Heart right ventricle (tissue), 16 donors: Measurements from ENCODE around the gene LTBR. TPM values are rescaled to one million over a fixed set of nuclear protein-coding genes. Genes with fewer than 3 reads are reported as not detected.
"Not testable (repeated sequence)": the region's sequence is repeated elsewhere in the genome, so short reads cannot be mapped to it uniquely, and the experiment has no call there.

Experiments used
- ATAC-seq, 8 donors: fragments of 200-7000 bp; cut with Tn5 transposase; one replicate each; pipeline ENCODE4 v1.9.1; 2020; ENCODE audit warnings: mild to moderate bottlenecking in 8 of 8, moderate library complexity in 8 of 8, moderate number of reproducible peaks in 1 of 8
- DNase-seq, 2 donors: peaks; one replicate each; pipeline ENCODE4 v3.0.0-alpha.2; 2020
- H3K27ac ChIP-seq, 10 donors: fragments of 200-600 bp; sonication (generic) in 2 of 10; one replicate each; pipeline versions ENCODE4 v1.5.0 to v1.8.0; 2020 to 2022; ENCODE audit warnings: mild to moderate bottlenecking in 3 of 10
- H3K27me3 ChIP-seq, 7 donors: fragments of 200-600 bp; one replicate each; pipeline ENCODE4 v1.8.0; 2021 to 2022; ENCODE audit warnings: mild to moderate bottlenecking in 2 of 7
- H3K36me3 ChIP-seq, 9 donors: fragments of 200-600 bp; sonication (generic) in 1 of 9; one replicate each; pipeline versions ENCODE4 v1.5.0 to v1.8.0; 2020 to 2022; ENCODE audit warnings: mild to moderate bottlenecking in 2 of 9
- H3K4me1 ChIP-seq, 9 donors: fragments of 200-600 bp; sonication (generic) in 1 of 9; one replicate each; pipeline versions ENCODE4 v1.5.0 to v1.8.0; 2020 to 2022; ENCODE audit warnings: mild to moderate bottlenecking in 4 of 9
- H3K4me3 ChIP-seq, 10 donors: fragments of 200-600 bp; sonication (generic) in 2 of 10; one replicate each; pipeline versions ENCODE4 v1.5.0 to v1.8.0; 2020 to 2022; ENCODE audit warnings: mild to moderate bottlenecking in 7 of 10, moderate library complexity in 2 of 10
- H3K9me3 ChIP-seq, 11 donors: fragments of 200-600 bp in 10 of 11; sonication (generic) in 2 of 11; one replicate each; pipeline versions ENCODE4 v1.5.0 to v1.8.0; 2013 to 2022; ENCODE audit warnings: mild to moderate bottlenecking in 2 of 11, control low read depth in 1 of 11, moderate library complexity in 1 of 11
- CTCF ChIP-seq, 9 donors: fragments of 200-600 bp; sonication (generic) in 2 of 9; IDR thresholded peaks; one replicate each; pipeline versions ENCODE4 v1.5.0 to v1.8.0; 2021 to 2022; ENCODE audit warnings: antibody characterized with exemption in 9 of 9, mild to moderate bottlenecking in 5 of 9, moderate library complexity in 1 of 9
- WGBS, 2 donors: extraction: QIAGEN DNeasy Blood & Tissue Kit; methylation state at CpG; one replicate each; pipeline ENCODE4 v1.1.7; 2013; ENCODE audit warnings: inconsistent platforms in 1 of 2; 5-methylcytosine and 5-hydroxymethylcytosine counted together
- intact Hi-C, 10 donors: fragments of 100-400 bp; cut with DNase I; formaldehyde crosslinking; loops; one replicate each; pipeline versions ENCODE4 v1.11.1 to v1.14.2; 2022
- polyA plus RNA-seq, 2 donors: library from polyadenylated mRNA; stranded (reverse); fragments of 200-250 nt; gene quantifications; one replicate each; pipeline ENCODE4 v1.2.3, GENCODE V29; 2013
- total RNA-seq, 10 donors: library from RNA; stranded (reverse); fragmentation: NEBNext Ultra II Directional in 3 of 10; extraction: Animal tissue kit (Norgen Biotek cat#: 25700) in 3 of 10; gene quantifications; one replicate each; pipeline versions ENCODE4 v1.2.1 to v1.2.4, GENCODE V29; 2021 to 2023
- donor health status: Arrhythmogenic right ventricular cardiomyopathy.
- donor health status: ischemic (EF 13 %, LVEDD 7.1; RV severe dilation, severe dysfunction).
- donor health status: healthy with polysubstance abuse.
- donor health status: DM: no; HTN: yes; CAD: no.
- donor health status: DM: no; HTN: no; CAD: no.
- donor health status: ischemic (EF 25% LVEDD 6.9; RV normal size, moderate dysfunction).
- donor health status: ischemic (EF 25% LVEDD 5.7; RV mildly dilated, moderate dysfunction).
- donor health status: healthy.
- donor health status: DM: yes; HTN: yes; CAD: no.
- donor health status: Ischemic cardiomyopathy.
- donor health status: ischemic (EF 35%, LVEDD 5.7; RV mildly dilated, moderate dysfunction).
- donor health status: nonischemic (EF 11% LVEDD 7.7; RV severe dilation, severe dysfunction).
- donor health status: DM: yes; HTN: yes; CAD: no.
- donor health status: PGD.
- donor health status: ischemic (EF 29% LVEDD 5.4; RV normal size, mild dysfunction).
- donor health status: nonischemic (EF 23%, LVEDD 6.1; RV moderate dilation, normal function).

LTBR gene
- total and polyA plus RNA-seq, 12 donors, result 14.1 to 49.1 (median 26.9) TPM

GRCh38 chr12:6343518-6343917, 40.4 kb upstream of the LTBR start:
- WGBS, 2 donors, result 56 to 65% methylated on average over 5 of the region's 5 CpGs
- intact Hi-C loops, result loop anchor here in 1 of 10 donors (5.0 kb wide), 1 partner anchor 194 kb away; no protein-coding TSS in a partner anchor
- DNase-seq, result no peak

GRCh38 chr12:6344101-6344660, 39.8 kb upstream of the LTBR start:
- peaks cover 12 to 72% (median 58%) of the 10 kb centered on the region in 9 donors for H3K4me1 ChIP-seq
- intact Hi-C loops, result loop anchor here in 1 of 10 donors (5.0 kb wide), 1 partner anchor 193 kb away; no protein-coding TSS in a partner anchor

More at GRCh38 chr12:6343518-6343917, 40.4 kb upstream of the LTBR start:
- no peak for ATAC-seq
- H3K36me3 ChIP-seq, result peaks cover 0 to 11% (median 0%) of the 10 kb centered on the region in 9 donors
- no peaks in the 10 kb centered on the region for H3K27me3 ChIP-seq
- H3K27ac ChIP-seq, result peak overlapping the region in 9 of 10 donors; percentile 93 to 100 (median 98)
- no peak overlapping the region for H3K4me3 ChIP-seq
- peaks cover 17 to 79% (median 65%) of the 10 kb centered on the region in 9 donors for H3K4me1 ChIP-seq
- TF ChIP-seq CTCF (IDR thresholded peaks at IDR 0.05), result no peak
- no peaks in the 10 kb centered on the region for H3K9me3 ChIP-seq

GRCh38 chr12:6345319-6346091, 38.5 kb upstream of the LTBR start:
- Histone ChIP-seq H3K36me3 (no peaks in the 10 kb centered on the region), H3K4me3 (no peak overlapping the region), H3K9me3 (no peaks in the 10 kb centered on the region), H3K4me1 (peaks cover 6 to 68% (median 47%) of the 10 kb centered on the region in 9 donors), H3K27me3 (no peaks in the 10 kb centered on the region), H3K27ac (peak overlapping the region in 7 of 10 donors; percentile 33 to 100 (median 49))
- intact Hi-C loops, result no loop called here
- TF ChIP-seq CTCF (IDR thresholded peaks at IDR 0.05), result no peak
- DNase-seq (no peak), ATAC-seq (peak in 1 of 8 donors; percentile 13)
- WGBS, 2 donors, result 57 to 62% methylated on average over 10 of the region's 10 CpGs

More at GRCh38 chr12:6344101-6344660, 39.8 kb upstream of the LTBR start:
- H3K36me3 ChIP-seq, H3K4me3 ChIP-seq, H3K27me3 ChIP-seq, ATAC-seq, DNase-seq, H3K9me3 ChIP-seq: not testable (repeated sequence)
- WGBS, 2 donors, result 96 to 99% methylated on average over 11 of the region's 11 CpGs
- peak overlapping the region in 6 of 10 donors; percentile 93 to 100 (median 100) for H3K27ac ChIP-seq

- intact Hi-C loops, result no loop called here
- Histone ChIP-seq H3K4me3 (no peak overlapping the region), H3K4me1 (peaks cover 6 to 71% (median 42%) of the 10 kb centered on the region in 9 donors), H3K36me3 (no peaks in the 10 kb centered on the region), H3K27ac (peak overlapping the region in 7 of 10 donors; percentile 33 to 100 (median 78)), H3K9me3 (no peaks in the 10 kb centered on the region), H3K27me3 (no peaks in the 10 kb centered on the region)
- DNase-seq (no peak), ATAC-seq (no peak)
- TF ChIP-seq CTCF (IDR thresholded peaks at IDR 0.05), result no peak
- WGBS, 2 donors, result 82 to 85% methylated on average over 5 of the region's 5 CpGs
Observed at GRCh38 chr12:6346235-6346832, 37.6 kb upstream of the LTBR start.
